Hair follicular keratinocyte (primary cell): ENCODE measurements around the gene DESI1. TPM values are rescaled to one million over a fixed set of nuclear protein-coding genes. Genes with fewer than 3 reads are reported as not detected.

Source experiments
- total RNA-seq: library from RNA; depleted of rRNA; stranded (reverse); fragments of >200 nt; gene quantifications from 2 replicates; pipeline ENCODE4 v1.2.3, GENCODE V29; 2015

DESI1 gene
- total RNA-seq, result 72.8 and 126 TPM in 2 replicates

DNA sequence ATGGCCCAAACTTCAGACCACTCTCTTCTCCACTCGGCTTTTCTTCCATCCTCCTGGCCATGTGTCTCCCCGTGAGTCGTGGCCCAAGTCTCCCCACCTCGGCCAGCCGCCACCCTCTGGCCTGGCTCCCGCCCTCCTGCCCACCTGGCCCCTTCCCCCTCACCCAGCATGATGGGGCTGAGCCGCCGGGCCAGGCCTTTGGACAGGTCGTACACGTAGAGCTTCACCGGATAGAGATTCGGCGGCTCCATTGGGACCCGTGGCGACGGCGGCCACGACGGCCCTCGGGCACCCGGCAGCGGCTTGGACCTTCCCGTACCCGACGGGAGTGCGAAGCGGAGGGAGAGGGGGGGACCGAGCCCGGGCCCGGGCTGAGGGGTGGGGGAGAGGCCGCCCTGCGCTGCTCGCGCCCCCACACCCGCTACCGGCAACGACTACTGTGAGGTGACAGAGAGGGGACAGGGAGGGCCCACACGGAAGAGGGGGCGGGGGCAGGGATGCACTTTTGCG is at the start of gene DESI1:
Gene DESI1 (minus strand): TSS at position 455 of the 510 bp plus-strand sequence. CDS start 204 bp downstream, at position 251.

DNA sequence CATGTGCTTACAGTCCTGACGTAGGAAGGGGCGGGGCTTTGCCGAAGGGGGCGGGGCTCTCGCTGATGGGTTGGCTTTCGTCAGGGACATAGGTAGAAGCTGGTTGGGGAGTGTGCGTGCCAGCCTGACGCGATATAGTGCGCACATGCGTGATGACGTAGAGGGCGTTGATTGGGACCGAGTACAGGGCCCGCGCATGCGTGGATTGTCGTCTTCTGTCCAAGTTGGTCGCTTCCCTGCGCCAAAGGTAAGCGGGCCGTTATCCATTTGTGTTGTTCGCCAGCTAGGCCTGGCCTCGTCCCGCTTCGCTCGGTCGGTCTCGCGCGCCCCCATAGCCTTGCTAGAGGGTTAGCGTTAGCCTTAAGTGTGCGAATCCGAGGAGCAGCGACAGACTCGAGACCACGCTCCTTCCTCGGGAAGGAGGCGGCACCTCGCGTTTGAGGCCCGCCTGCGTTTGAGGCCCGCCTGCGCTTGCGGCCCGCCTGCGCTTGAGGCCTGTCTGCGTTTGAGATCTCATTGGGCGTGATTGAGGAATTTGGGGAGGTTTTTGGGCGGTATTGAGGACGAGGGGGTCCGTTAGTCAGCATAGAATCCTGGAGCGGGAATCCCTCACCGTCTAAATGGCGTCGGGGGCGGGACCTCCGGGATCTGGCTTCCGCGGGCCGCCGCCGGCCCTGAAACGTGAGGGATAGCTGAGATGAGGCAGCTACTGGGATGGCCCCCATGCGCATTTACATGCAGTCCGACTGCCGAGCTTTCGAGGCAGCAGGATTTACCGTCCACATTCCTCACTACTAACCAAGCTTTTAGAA is 462 bp upstream of the DESI1 start, which contains the start of gene XRCC6:
Gene XRCC6 (plus strand): TSS at position 197 of the 812 bp plus-strand sequence. CDS start 710 bp downstream, outside the sequence.

DNA sequence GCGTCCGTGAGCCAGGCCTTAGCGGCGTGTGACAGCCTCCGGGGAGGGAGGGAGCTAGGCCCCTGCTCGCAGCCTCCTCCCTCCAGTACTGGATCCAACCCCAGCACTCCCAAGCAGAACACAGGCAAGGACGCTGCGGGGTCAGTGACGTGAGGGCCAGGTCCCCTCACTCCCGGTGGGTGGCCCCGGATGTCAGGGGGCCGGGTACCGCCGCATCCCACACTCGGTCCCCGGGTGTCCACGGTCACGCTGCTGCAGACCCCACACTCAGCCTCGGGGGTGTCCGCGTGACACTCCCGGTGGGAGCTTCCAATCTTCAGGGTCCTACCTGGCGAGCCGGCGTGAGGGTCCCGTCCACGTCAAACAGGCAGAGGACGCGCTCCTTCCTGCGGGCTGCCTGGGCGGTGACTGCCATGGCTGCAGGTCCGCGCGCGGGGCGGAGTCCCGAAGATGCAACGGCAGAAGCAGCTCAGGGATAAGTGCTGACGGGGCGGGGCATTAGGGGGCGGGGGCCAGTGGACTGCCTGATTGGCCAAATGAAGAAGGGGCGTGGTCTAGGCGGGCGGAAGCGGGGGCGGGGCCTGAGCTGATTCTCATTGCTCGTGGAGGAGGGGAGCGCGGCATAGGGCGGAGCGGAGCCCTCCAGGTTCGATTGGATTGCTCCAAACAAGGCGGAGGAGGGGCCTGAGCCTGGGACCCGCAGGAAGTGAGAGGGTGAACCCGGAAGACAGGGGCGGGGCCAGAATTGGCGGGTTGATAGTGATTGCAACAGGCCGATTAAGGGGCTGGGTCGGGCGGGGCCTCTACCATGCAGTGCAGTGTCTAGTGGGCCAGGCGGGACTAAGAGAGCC is 31.2 kb downstream of the DESI1 start, which contains the start of gene PMM1:
Gene PMM1 (minus strand): TSS at position 450 of the 851 bp plus-strand sequence. CDS start 35 bp downstream, at position 415.

Other genes starting within 250 kb of the DESI1 start
- 6.1 and 6.4 TPM in 2 replicates for gene TEF, start 239.1 kb downstream of the DESI1 start, total RNA-seq
- gene TOB2, start 174.2 kb downstream of the DESI1 start, total RNA-seq, result 18.0 TPM in 2 replicates
- gene PHF5A, start 152.4 kb downstream of the DESI1 start, total RNA-seq, result 48.5 and 86.8 TPM in 2 replicates
- gene ACO2, start 151.9 kb downstream of the DESI1 start, total RNA-seq, result 86.4 and 93.8 TPM in 2 replicates
- 10.8 and 21.3 TPM in 2 replicates for gene POLR3H, start 76.6 kb downstream of the DESI1 start, total RNA-seq
- not detected in 2 replicates for gene CSDC2, start 60.0 kb downstream of the DESI1 start, total RNA-seq
- 66.9 and 73.7 TPM in 2 replicates for gene PMM1, start 31.2 kb downstream of the DESI1 start, total RNA-seq
- gene XRCC6, start 252 bp upstream of the DESI1 start, total RNA-seq, result 273 and 461 TPM in 2 replicates
- 166 and 191 TPM in 2 replicates for gene SNU13, start 67.8 kb upstream of the DESI1 start, total RNA-seq
- 0.31 TPM in 1 of 2 replicates, not detected in the other for gene MEI1, start 78.5 kb upstream of the DESI1 start, total RNA-seq
- gene CCDC134, start 179.6 kb upstream of the DESI1 start, total RNA-seq, result 4.9 and 9.4 TPM in 2 replicates
- gene SREBF2, start 212.1 kb upstream of the DESI1 start, total RNA-seq, result 64.7 and 91.4 TPM in 2 replicates